ENCODE measurements around the gene MAP2K4. TPM values are rescaled to one million over a fixed set of nuclear protein-coding genes. Genes with fewer than 3 reads are reported as not detected.

The MAP2K4 gene
- total and polyA plus RNA-seq, 2 of the 13 experiments (the other 11 are each of a cell fraction or from before 2014, with no cell fraction given), result 21.5 to 35.6 TPM

DNA sequence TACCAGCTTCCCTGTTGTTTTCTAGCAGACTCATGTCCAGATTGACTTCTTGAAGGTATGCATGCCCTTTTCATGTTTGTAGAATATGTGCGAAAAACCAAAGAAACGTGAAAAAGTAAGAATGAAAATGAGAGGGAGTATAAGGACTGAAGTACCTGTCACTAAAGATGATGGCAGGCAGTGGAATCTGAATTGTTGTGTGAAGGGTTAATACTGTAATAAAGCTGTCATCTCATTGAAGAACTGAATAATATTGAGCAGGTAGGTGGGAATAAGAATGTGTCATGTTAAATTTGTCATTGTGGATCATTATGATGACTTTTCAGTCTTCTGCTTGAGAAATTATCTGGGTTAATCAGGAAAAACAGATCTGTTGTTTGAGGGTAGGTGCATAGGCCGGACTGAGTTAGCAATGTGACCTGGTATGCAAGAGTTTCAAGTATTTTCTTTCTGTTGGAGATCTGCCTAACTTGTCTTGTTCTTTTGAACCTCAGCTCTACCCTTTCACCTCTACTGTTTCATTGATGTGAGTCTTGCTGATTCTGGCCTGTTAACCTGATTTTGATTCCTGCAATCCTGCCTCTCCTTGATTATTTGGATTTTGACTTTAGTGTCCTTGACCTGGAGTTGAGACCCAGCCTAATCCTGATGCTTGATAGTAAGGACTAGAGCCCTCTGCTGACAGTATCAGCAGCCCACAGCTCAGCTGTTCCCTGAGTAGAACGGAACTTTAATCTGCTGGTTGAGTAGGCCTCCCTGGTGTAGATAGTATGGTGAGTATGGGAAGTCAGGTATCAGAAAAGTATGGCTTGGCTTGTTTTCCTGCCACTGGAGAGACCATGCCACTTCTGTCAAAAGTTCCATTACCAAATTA, 64.6 kb downstream of the MAP2K4 start (continued):
- TF ChIP-seq, protein P1, sequence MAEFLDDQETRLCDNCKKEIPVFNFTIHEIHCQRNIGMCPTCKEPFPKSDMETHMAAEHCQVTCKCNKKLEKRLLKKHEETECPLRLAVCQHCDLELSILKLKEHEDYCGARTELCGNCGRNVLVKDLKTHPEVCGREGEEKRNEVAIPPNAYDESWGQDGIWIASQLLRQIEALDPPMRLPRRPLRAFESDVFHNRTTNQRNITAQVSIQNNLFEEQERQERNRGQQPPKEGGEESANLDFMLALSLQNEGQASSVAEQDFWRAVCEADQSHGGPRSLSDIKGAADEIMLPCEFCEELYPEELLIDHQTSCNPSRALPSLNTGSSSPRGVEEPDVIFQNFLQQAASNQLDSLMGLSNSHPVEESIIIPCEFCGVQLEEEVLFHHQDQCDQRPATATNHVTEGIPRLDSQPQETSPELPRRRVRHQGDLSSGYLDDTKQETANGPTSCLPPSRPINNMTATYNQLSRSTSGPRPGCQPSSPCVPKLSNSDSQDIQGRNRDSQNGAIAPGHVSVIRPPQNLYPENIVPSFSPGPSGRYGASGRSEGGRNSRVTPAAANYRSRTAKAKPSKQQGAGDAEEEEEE (CRISPR knock-in tag; IDR thresholded peaks at IDR 0.05; ENCODE audit: borderline replicate concordance), result no peak
- TF ChIP-seq ZNF878 (CRISPR knock-in tag; IDR thresholded peaks at IDR 0.05), result no peak
- no peak for TF ChIP-seq PRDM10 (CRISPR knock-in tag; IDR thresholded peaks at IDR 0.05; ENCODE audit: low read depth)
- 0 out of 2 replicates have a peak, but pooled peaks have one; percentile 20 for TF ChIP-seq MIXL1 (CRISPR knock-in tag; IDR thresholded peaks at IDR 0.05)
- no peak for TF ChIP-seq ZNF432 (CRISPR knock-in tag; IDR thresholded peaks at IDR 0.05; ENCODE audit: borderline replicate concordance)
- TF ChIP-seq FUBP1 (CRISPR knock-in tag; IDR thresholded peaks at IDR 0.05; ENCODE audit: borderline replicate concordance), result no peak
- no peak for TF ChIP-seq SNAPC2 (CRISPR knock-in tag; IDR thresholded peaks at IDR 0.05)
- no peak for TF ChIP-seq MAF1 (CRISPR knock-in tag; IDR thresholded peaks at IDR 0.05; ENCODE audit: borderline replicate concordance)
- no peak for TF ChIP-seq ZNF501 (CRISPR knock-in tag; IDR thresholded peaks at IDR 0.05)
- TF ChIP-seq FIP1L1 (IDR thresholded peaks at IDR 0.05; ENCODE audit: borderline replicate concordance, insufficient read depth, low read depth, low read length), result no peak
- TF ChIP-seq TBX2 (CRISPR knock-in tag; IDR thresholded peaks at IDR 0.05; ENCODE audit: borderline replicate concordance), result no peak
- TF ChIP-seq ZBTB7B (CRISPR knock-in tag; IDR thresholded peaks at IDR 0.05), result no peak
- no peak for TF ChIP-seq ZNF207 (IDR thresholded peaks at IDR 0.05; ENCODE audit: borderline replicate concordance)
- TF ChIP-seq BCL6 (CRISPR knock-in tag; IDR thresholded peaks at IDR 0.05), result 0 out of 2 replicates have a peak, but pooled peaks have one; percentile 12
- TF ChIP-seq ZFP1 (CRISPR knock-in tag; IDR thresholded peaks at IDR 0.05), result no peak
- TF ChIP-seq FOXJ3 (CRISPR knock-in tag; IDR thresholded peaks at IDR 0.05; ENCODE audit: borderline replicate concordance), result no peak
- TF ChIP-seq EHMT2 (IDR thresholded peaks at IDR 0.05; ENCODE audit: borderline replicate concordance, low read depth, low read length), result no peak
- TF ChIP-seq ZNF850 (CRISPR knock-in tag; conservative IDR thresholded peaks at IDR 0.05), result no peak
- no peak for TF ChIP-seq MED1 (CRISPR knock-in tag; IDR thresholded peaks at IDR 0.05)
- no peak for TF ChIP-seq CEBPB (IDR thresholded peaks at IDR 0.05; ENCODE audit: borderline replicate concordance, low read depth, low read length)
